Epithelial cell of proximal tubule (primary cell): Measurements from ENCODE around the gene ATG9A. TPM values are rescaled to one million over a fixed set of nuclear protein-coding genes. Genes with fewer than 3 reads are reported as not detected.

ENCODE experiments used
- DNase-seq: peaks from one replicate; pipeline ENCODE4 v3.0.0-alpha.2; 2011; ENCODE audit warnings: low read depth
- H3K4me3 ChIP-seq: 2 replicates; pipeline ENCODE4 v1.5.1; 2011; ENCODE audit warnings: low read depth, mild to moderate bottlenecking, low read length
- total RNA-seq: library from RNA; depleted of rRNA; stranded (reverse); fragments of >200 nt; gene quantifications from 2 replicates; pipeline ENCODE4 v1.2.3, GENCODE V29; 2015
- TF ChIP-seq, protein P1 (sequence below): conservative IDR thresholded peaks from 2 replicates; pipeline ENCODE4 v1.5.1; 2012; ENCODE audit warnings: low read depth, mild to moderate bottlenecking, low read length

The ATG9A gene
- total RNA-seq, 1 donor from 2014 or later: 34.1 TPM

- TF ChIP-seq, protein P1, sequence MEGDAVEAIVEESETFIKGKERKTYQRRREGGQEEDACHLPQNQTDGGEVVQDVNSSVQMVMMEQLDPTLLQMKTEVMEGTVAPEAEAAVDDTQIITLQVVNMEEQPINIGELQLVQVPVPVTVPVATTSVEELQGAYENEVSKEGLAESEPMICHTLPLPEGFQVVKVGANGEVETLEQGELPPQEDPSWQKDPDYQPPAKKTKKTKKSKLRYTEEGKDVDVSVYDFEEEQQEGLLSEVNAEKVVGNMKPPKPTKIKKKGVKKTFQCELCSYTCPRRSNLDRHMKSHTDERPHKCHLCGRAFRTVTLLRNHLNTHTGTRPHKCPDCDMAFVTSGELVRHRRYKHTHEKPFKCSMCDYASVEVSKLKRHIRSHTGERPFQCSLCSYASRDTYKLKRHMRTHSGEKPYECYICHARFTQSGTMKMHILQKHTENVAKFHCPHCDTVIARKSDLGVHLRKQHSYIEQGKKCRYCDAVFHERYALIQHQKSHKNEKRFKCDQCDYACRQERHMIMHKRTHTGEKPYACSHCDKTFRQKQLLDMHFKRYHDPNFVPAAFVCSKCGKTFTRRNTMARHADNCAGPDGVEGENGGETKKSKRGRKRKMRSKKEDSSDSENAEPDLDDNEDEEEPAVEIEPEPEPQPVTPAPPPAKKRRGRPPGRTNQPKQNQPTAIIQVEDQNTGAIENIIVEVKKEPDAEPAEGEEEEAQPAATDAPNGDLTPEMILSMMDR: no peak
- no peak for DNase-seq
- no peak overlapping the region for H3K4me3 ChIP-seq
Observed at GRCh38 chr2:219221957-219222518, 7.4 kb downstream of the ATG9A start.

GRCh38 chr2:219220652-219221402, 8.6 kb downstream of the ATG9A start:
- no peak for DNase-seq
- TF ChIP-seq, protein P1: no peak
- H3K4me3 ChIP-seq: no peak overlapping the region

GRCh38 chr2:219219784-219220532, 9.5 kb downstream of the ATG9A start:
- TF ChIP-seq, protein P1: no peak
- DNase-seq: no peak
- no peak overlapping the region for H3K4me3 ChIP-seq

- TF ChIP-seq, protein P1: no peak
- DNase-seq: no peak
- H3K4me3 ChIP-seq: peak within 1 kb of the TSS; percentile 62
Observed at GRCh38 chr2:219218732-219219701, 10.4 kb downstream of the ATG9A start, which contains the start of gene ABCB6. ABCB6 (minus strand) TSS chr2:219218958; CDS start chr2:219218673, 285 bp downstream.

DNA sequence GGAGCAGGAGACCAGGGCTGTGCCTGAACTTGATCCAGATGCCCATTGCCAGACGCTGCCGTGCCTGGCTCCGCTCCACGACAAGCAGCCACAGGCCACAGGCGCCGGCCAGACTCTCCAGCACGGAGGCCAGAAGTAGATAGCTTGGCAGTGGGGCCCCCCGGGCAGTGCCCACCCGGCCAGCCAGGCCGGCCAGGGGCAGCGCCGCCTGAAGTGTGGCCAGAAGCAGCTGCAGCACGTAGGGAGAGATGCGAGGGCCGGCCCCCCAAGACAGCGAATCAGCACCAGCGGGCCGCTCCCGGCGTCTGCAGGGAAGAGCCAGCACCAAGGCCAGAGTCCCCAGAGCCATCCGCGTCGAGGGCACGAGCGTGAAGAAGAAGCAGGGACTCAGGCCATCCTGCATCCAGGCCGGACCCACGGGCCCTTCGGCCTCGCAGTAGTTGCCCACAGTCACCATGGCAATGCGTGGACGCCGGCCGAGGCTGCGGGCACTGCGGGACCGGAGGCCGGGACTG, 11.2 kb downstream of the ATG9A start:
- TF ChIP-seq, protein P1: no peak
- DNase-seq: no peak
- H3K4me3 ChIP-seq: peak overlapping the region; percentile 62

DNA sequence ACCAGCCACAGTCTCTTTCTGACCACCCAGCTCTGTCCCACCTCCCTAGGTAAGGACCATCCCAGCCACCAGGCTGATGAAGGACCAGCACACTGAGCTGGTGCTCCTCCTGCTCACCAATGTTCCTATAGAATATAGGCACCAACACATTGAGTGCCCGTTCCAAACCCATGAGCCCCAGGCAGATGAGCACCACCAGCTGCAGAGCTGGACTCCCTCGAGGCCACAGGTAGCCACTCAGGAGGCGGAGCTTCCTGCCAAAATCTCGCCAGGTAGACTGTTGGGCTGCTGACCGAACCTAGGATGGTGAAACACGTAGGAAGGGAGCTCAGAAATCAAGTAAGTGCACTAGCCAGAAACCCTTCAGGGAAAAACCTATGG, 12.9 kb downstream of the ATG9A start:
- no peak overlapping the region for H3K4me3 ChIP-seq
- DNase-seq: no peak
- TF ChIP-seq, protein P1: no peak
